SH-SY5Y (cell line): ENCODE measurements around the gene COX19.

ENCODE experiments used
- GATA2 ChIP-seq: IDR thresholded peaks from 2 replicates; pipeline ENCODE4 v1.6.1; 2011; ENCODE audit warnings: mild to moderate bottlenecking, low read depth, low read length
- GATA3 ChIP-seq: IDR thresholded peaks from 2 replicates; pipeline ENCODE4 v1.6.1; 2011; ENCODE audit warnings: low read depth, mild to moderate bottlenecking, low read length, moderate library complexity

DNA sequence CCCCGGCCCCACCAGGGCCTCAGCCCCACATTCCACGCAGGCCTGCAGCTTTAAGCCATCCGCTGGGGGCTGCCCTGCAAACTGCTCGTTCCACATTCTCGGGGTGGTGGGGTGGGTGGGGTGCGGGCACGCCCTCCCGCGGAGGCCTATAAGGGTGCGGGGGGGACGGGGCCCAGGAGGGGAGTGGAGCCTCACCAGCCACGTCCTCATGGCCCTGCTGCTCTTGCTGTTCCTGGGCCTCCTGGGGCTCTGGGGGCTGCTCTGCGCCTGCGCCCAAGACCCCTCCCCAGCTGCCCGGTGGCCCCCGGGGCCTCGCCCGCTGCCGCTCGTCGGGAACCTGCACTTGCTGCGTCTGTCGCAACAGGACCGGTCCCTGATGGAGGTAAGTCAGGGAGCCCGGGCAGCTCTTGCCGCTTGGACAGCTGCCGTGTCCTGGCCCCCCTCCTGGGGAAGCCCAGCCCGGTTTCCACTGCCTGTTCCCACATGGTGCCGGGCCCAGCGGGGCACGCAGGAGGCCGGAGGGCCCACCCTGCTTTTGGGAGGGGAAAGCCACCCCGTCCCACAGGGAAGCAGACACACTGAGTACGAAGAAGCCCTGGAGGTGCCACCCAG, 7.8 kb upstream of the COX19 start, which contains the start of gene CYP2W1:
- TF ChIP-seq GATA2: no peak
- no peak for TF ChIP-seq GATA3
